SK-N-SH treated with all-trans-retinoic acid at 6 μM for 48 hours (cell line): ENCODE measurements around the gene TDRD12.

Experiments used
- ARNTL ChIP-seq: fragments of 450-650 bp; formaldehyde crosslinking; IDR thresholded peaks from 2 replicates; pipeline ENCODE4 v1.5.0; 2020; ENCODE audit warnings: low read depth, mild to moderate bottlenecking, moderate library complexity, borderline replicate concordance
- CREB5 ChIP-seq: fragments of 250-450 bp; sonication (Bioruptor Pico); IDR thresholded peaks from 2 replicates; pipeline ENCODE4 v1.5.1; 2020; ENCODE audit warnings: low read depth, mild to moderate bottlenecking, moderate library complexity
- GLIS3 ChIP-seq: fragments of 250-450 bp; sonication (Bioruptor Pico); IDR thresholded peaks from 2 replicates; pipeline ENCODE4 v1.5.0; 2020; ENCODE audit warnings: mild to moderate bottlenecking, moderate library complexity
- PATZ1 ChIP-seq: fragments of 250-450 bp; sonication (Bioruptor Pico); IDR thresholded peaks from 2 replicates; pipeline ENCODE4 v1.8.0; 2020; ENCODE audit warnings: mild to moderate bottlenecking, moderate library complexity, borderline replicate concordance
- PPARA ChIP-seq: fragments of 250-450 bp; sonication (Bioruptor Pico); IDR thresholded peaks from 2 replicates; pipeline ENCODE4 v1.5.0; 2020; ENCODE audit warnings: mild to moderate bottlenecking, borderline replicate concordance
- RARB ChIP-seq: fragments of 250-450 bp; sonication (Bioruptor Pico); IDR thresholded peaks from 2 replicates; pipeline ENCODE4 v1.8.0; 2021; ENCODE audit warnings: mild to moderate bottlenecking, moderate library complexity
- SNAI2 ChIP-seq: fragments of 250-450 bp; sonication (Bioruptor Pico); IDR thresholded peaks from 2 replicates; pipeline ENCODE4 v1.5.0; 2020; ENCODE audit warnings: mild to moderate bottlenecking, moderate library complexity
- ZFP3 ChIP-seq: fragments of 250-450 bp; sonication (Bioruptor Pico); IDR thresholded peaks from 2 replicates; pipeline ENCODE4 v1.5.0; 2020; ENCODE audit warnings: mild to moderate bottlenecking, moderate library complexity

GRCh38 chr19:32692727-32693061, 26.9 kb upstream of the TDRD12 start:
- TF ChIP-seq GLIS3 (CRISPR knock-in tag) (no peak), CREB5 (no peak), PPARA (CRISPR knock-in tag) (no peak), PATZ1 (CRISPR knock-in tag) (no peak), ARNTL (CRISPR knock-in tag) (no peak), RARB (CRISPR knock-in tag) (no peak), ZFP3 (CRISPR knock-in tag) (no peak), SNAI2 (CRISPR knock-in tag) (no peak)
